MM.1S (cell line): Measurements from ENCODE around the gene CPLX3.

Experiments used
- DNase-seq: peaks from one replicate; pipeline ENCODE4 v3.0.0-alpha.2; 2015
- H2AFZ ChIP-seq: fragments of 300-600 bp; sonication (generic); 2 replicates; pipeline ENCODE4 v1.6.0; 2016; ENCODE audit warnings: antibody characterized with exemption, low read length
- H3F3A ChIP-seq: fragments of 300-600 bp; sonication (generic); 2 replicates; pipeline ENCODE4 v1.6.1; 2016; ENCODE audit warnings: mild to moderate bottlenecking, antibody characterized with exemption, low read length, moderate library complexity, mixed read lengths; ENCODE audit not compliant: insufficient read depth
- H3K27ac ChIP-seq: fragments of 300-600 bp; sonication (generic); 2 replicates; pipeline ENCODE4 v1.5.1; 2016; ENCODE audit warnings: mild to moderate bottlenecking, low read length
- H3K27me3 ChIP-seq: fragments of 300-600 bp; sonication (generic); replicated peaks from 2 replicates; pipeline ENCODE4 v1.6.0; 2016; ENCODE audit warnings: low read length; ENCODE audit not compliant: insufficient read depth
- H3K36me3 ChIP-seq: fragments of 300-600 bp; sonication (generic); replicated peaks from 2 replicates; pipeline ENCODE4 v1.6.1; 2016; ENCODE audit warnings: mild to moderate bottlenecking, low read length, mixed read lengths; ENCODE audit not compliant: insufficient read depth
- H3K4me1 ChIP-seq: fragments of 300-600 bp; sonication (generic); 2 replicates; pipeline ENCODE4 v1.6.1; 2016; ENCODE audit warnings: low read length, mixed read lengths
- H3K4me2 ChIP-seq: fragments of 300-600 bp; sonication (generic); 2 replicates; pipeline ENCODE4 v1.6.0; 2016; ENCODE audit warnings: low read depth, low read length
- H3K4me3 ChIP-seq: fragments of 300-600 bp; sonication (generic); 2 replicates; pipeline ENCODE4 v1.5.1; 2016; ENCODE audit warnings: low read length, mixed read lengths
- H3K79me2 ChIP-seq: fragments of 300-600 bp; sonication (generic); 2 replicates; pipeline ENCODE4 v1.6.1; 2016; ENCODE audit warnings: mixed run types, low read length, mixed read lengths
- H3K9ac ChIP-seq: fragments of 300-600 bp; sonication (generic); 2 replicates; pipeline ENCODE4 v1.6.1; 2016; ENCODE audit warnings: low read length, mixed read lengths
- H3K9me2 ChIP-seq: fragments of 300-600 bp; sonication (generic); replicated peaks from 2 replicates; pipeline ENCODE4 v1.6.1; 2016; ENCODE audit warnings: mild to moderate bottlenecking, low read length, mixed read lengths; ENCODE audit not compliant: insufficient read depth
- H3K9me3 ChIP-seq: fragments of 300-600 bp; sonication (generic); replicated peaks from 2 replicates; pipeline ENCODE4 v1.6.1; 2016; ENCODE audit warnings: mild to moderate bottlenecking, low read length, mixed read lengths; ENCODE audit not compliant: insufficient read depth
- H4K20me1 ChIP-seq: fragments of 300-600 bp; sonication (generic); 2 replicates; pipeline ENCODE4 v1.6.1; 2016; ENCODE audit warnings: mild to moderate bottlenecking, low read length, moderate library complexity, mixed read lengths; ENCODE audit not compliant: insufficient read depth
- EZH2 ChIP-seq: fragments of 300-600 bp; sonication (generic); optimal IDR thresholded peaks from 2 replicates; pipeline ENCODE3; 2017; ENCODE audit warnings: low read depth, mild to moderate bottlenecking, antibody characterized with exemption, low read length, mixed read lengths
- EZH2phosphoT487 ChIP-seq: fragments of 300-600 bp; sonication (generic); IDR thresholded peaks from 2 replicates; pipeline ENCODE4 v1.6.1; 2018; ENCODE audit warnings: antibody characterized with exemption, low read length
- TF ChIP-seq, protein P1 (sequence below): fragments of 300-600 bp; sonication (generic); IDR thresholded peaks from 2 replicates; pipeline ENCODE4 v1.5.1; 2016; ENCODE audit warnings: antibody characterized with exemption, low read length, mixed read lengths

The CPLX3 gene

DNA sequence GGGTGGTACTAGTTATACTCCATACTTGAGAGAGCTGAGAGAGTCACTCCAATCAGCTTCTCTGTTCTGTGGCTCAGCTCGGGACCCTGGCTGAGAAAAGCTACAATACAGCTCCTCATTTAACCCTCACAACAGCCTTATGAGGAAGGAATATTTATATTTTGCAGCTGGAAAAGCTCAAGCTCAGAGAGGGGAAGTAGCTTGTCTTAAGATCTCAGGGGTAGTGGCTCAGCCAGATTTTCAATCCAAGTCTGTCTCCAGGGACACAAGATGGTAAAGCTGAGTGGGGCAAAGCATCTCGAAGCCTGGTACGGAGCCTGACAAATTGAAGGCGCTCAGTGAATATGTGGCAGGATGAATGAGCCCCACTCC is 31.9 kb downstream of the CPLX3 start:
- TF ChIP-seq EZH2phosphoT487: no peak
- no peak for TF ChIP-seq EZH2
- no peaks in the 10 kb centered on the region for H3K9me2 ChIP-seq
- no peaks in the 10 kb centered on the region for H3F3A ChIP-seq
- H3K27ac ChIP-seq: no peak overlapping the region
- no peak overlapping the region for H3K9ac ChIP-seq
- no peak for DNase-seq
- H3K4me2 ChIP-seq: no peak overlapping the region
- peaks cover 69% of the 10 kb centered on the region for H3K79me2 ChIP-seq
- H3K27me3 ChIP-seq: no peaks in the 10 kb centered on the region
- H3K4me3 ChIP-seq: no peak overlapping the region
- no peaks in the 10 kb centered on the region for H3K36me3 ChIP-seq
- H2AFZ ChIP-seq: no peak overlapping the region
- H4K20me1 ChIP-seq: no peaks in the 10 kb centered on the region
- H3K4me1 ChIP-seq: peaks cover 4% of the 10 kb centered on the region; the same call in 1 of the 2 replicates
- H3K9me3 ChIP-seq: no peaks in the 10 kb centered on the region

DNA sequence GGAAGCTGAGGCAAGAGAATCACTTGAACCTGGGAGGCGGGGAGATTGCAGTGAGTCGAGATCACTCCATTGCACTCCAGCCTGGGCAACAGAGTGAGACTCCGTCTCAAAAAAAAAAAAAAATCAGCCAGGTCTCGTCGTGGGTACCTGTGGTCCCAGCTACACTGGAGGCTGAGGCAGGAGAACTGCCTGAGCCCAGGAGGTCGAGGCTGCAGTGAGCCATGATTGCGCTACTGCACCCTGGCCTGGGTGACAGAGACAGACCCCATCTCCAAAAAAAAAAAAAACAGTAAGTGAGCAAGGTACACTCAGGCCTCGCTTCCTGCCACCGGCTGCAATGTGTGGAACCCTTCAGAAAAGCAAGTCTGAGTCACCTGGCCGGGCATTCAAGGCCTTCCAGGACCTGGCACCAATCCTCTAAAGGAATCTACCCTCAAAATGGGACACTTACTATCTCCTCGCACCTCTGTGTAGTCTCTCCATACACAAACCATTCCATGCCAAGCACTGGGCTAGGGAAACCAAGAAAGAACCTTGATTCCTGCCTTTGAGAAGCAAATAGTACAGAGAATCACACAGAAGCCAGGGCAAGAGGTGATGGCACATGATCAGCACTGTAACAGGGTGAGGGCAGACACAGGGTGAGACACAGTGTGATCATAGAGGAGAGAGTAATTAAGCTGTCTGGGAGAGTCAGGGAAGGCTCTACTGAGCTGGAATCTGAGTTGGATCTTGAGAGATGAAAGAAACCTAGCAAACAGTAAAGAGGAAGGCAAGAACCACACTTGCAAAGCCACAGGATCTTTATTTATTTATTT is 37.0 kb downstream of the CPLX3 start:
- Histone ChIP-seq H3K9me2 (no peaks in the 10 kb centered on the region), H3K4me1 (no peaks in the 10 kb centered on the region), H3K27me3 (no peaks in the 10 kb centered on the region), H3K79me2 (peaks cover 82% of the 10 kb centered on the region), H3K9me3 (no peaks in the 10 kb centered on the region), H3F3A (no peaks in the 10 kb centered on the region), H3K4me2 (no peak overlapping the region), H3K9ac (no peak overlapping the region), H3K27ac (no peak overlapping the region), H2AFZ (no peak overlapping the region), H3K4me3 (no peak overlapping the region), H3K36me3 (0 out of 2 replicates have a peak, but pooled peaks cover 4% of the 10 kb centered on the region), H4K20me1 (no peaks in the 10 kb centered on the region)
- TF ChIP-seq, protein P1, sequence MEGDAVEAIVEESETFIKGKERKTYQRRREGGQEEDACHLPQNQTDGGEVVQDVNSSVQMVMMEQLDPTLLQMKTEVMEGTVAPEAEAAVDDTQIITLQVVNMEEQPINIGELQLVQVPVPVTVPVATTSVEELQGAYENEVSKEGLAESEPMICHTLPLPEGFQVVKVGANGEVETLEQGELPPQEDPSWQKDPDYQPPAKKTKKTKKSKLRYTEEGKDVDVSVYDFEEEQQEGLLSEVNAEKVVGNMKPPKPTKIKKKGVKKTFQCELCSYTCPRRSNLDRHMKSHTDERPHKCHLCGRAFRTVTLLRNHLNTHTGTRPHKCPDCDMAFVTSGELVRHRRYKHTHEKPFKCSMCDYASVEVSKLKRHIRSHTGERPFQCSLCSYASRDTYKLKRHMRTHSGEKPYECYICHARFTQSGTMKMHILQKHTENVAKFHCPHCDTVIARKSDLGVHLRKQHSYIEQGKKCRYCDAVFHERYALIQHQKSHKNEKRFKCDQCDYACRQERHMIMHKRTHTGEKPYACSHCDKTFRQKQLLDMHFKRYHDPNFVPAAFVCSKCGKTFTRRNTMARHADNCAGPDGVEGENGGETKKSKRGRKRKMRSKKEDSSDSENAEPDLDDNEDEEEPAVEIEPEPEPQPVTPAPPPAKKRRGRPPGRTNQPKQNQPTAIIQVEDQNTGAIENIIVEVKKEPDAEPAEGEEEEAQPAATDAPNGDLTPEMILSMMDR: no peak
- DNase-seq: no peak

DNA sequence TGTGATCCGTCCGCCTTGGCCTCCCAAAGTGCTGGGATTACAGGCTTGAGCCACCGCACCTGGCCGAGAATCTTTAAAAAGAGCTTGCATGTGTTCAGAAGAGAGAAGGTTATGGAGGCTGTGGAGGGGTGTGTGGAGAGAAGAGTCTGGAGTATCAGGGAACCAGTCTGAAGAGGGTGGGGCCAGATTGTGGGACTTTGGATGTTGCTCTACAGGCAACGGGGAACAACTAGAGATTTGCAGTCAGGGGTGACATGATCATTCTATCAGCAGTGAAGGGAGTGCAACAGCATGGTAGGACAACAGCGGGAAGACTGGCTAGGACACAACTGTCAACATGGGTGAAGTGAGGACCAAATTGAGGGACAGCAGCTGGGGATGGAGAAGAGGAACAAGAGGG is 37.9 kb downstream of the CPLX3 start:
- no peak for DNase-seq
- no peaks in the 10 kb centered on the region for H3K9me2 ChIP-seq
- H4K20me1 ChIP-seq: 0 out of 2 replicates have a peak, but pooled peaks cover under 1% of the 10 kb centered on the region
- no peak overlapping the region for H3K9ac ChIP-seq
- no peaks in the 10 kb centered on the region for H3F3A ChIP-seq
- no peaks in the 10 kb centered on the region for H3K27me3 ChIP-seq
- H3K9me3 ChIP-seq: no peaks in the 10 kb centered on the region
- no peak overlapping the region for H3K27ac ChIP-seq
- no peak overlapping the region for H3K4me3 ChIP-seq
- peaks cover 82% of the 10 kb centered on the region for H3K79me2 ChIP-seq
- TF ChIP-seq EZH2 (no peak), EZH2phosphoT487 (no peak)
- TF ChIP-seq, protein P1: no peak
- H3K4me1 ChIP-seq: peaks cover under 1% of the 10 kb centered on the region
- 0 out of 2 replicates have a peak, but pooled peaks cover 4% of the 10 kb centered on the region for H3K36me3 ChIP-seq
- H3K4me2 ChIP-seq: no peak overlapping the region
- no peak overlapping the region for H2AFZ ChIP-seq

DNA sequence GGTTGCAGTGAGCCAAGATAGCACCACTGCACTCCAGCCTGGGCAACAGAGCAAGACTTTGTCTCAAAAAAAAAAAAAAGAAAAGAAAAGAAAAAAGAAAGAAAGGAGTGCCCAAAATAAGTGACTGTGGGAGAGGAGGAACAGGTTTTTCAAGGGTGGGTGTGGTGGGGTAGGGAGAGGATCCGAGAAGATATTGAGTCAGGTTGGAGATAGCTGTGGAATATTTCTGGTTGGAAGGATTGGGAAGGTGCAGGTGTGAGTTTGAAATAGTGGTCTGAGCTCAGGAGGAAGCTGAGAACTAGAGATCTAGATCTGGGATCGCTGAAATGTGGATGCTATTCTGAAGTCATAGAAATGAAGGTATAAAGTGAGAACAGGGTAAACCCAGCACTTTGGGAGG is 38.9 kb downstream of the CPLX3 start:
- H3K36me3 ChIP-seq: 0 out of 2 replicates have a peak, but pooled peaks cover 4% of the 10 kb centered on the region
- DNase-seq: no peak
- no peaks in the 10 kb centered on the region for H3K9me3 ChIP-seq
- no peak overlapping the region for H3K9ac ChIP-seq
- H3K9me2 ChIP-seq: no peaks in the 10 kb centered on the region
- no peak overlapping the region for H2AFZ ChIP-seq
- H3K4me1 ChIP-seq: peaks cover 11% of the 10 kb centered on the region
- H3K27me3 ChIP-seq: no peaks in the 10 kb centered on the region
- TF ChIP-seq EZH2phosphoT487: no peak
- TF ChIP-seq EZH2: no peak
- TF ChIP-seq, protein P1: no peak
- H3F3A ChIP-seq: peaks cover 6% of the 10 kb centered on the region; the same call in 1 of the 2 replicates
- H4K20me1 ChIP-seq: 0 out of 2 replicates have a peak, but pooled peaks cover 6% of the 10 kb centered on the region
- no peak overlapping the region for H3K27ac ChIP-seq
- no peak overlapping the region for H3K4me3 ChIP-seq
- peaks cover 82% of the 10 kb centered on the region for H3K79me2 ChIP-seq
- no peak overlapping the region for H3K4me2 ChIP-seq
